ENCODE results near the gene NECTIN2.
"Not testable (repeated sequence)": the region's sequence is repeated elsewhere in the genome, so short reads cannot be mapped to it uniquely, and the experiment has no call there.

The NECTIN2 gene

GRCh38 chr19:44875666-44876451 lies 29.8 kb downstream of the NECTIN2 start:
- DNase-seq (ENCODE audit: low spot score) = no peak
- no peak for TF ChIP-seq CTCF (IDR thresholded peaks at IDR 0.05; ENCODE audit: extremely low read depth, insufficient read depth, missing control alignments)
- in situ Hi-C loops (cut with MboI; ENCODE audit: low pct_unique_long_range_greater_than_20kb, low sequenced_read_pairs, unreplicated experiment) = no loop called here

GRCh38 chr19:44876930-44877535 lies 30.9 kb downstream of the NECTIN2 start:
- TF ChIP-seq CTCF (IDR thresholded peaks at IDR 0.05; ENCODE audit: extremely low read depth, insufficient read depth, missing control alignments) = no peak
- in situ Hi-C loops (cut with MboI; ENCODE audit: low pct_unique_long_range_greater_than_20kb, low sequenced_read_pairs, unreplicated experiment) = no loop called here
- DNase-seq (ENCODE audit: low spot score) = no peak

- TF ChIP-seq CTCF (IDR thresholded peaks at IDR 0.05; ENCODE audit: extremely low read depth, insufficient read depth, missing control alignments) = no peak
- no peak for DNase-seq (ENCODE audit: low spot score)
- in situ Hi-C loops (cut with MboI; ENCODE audit: low pct_unique_long_range_greater_than_20kb, low sequenced_read_pairs, unreplicated experiment) = no loop called here
These were observed 32.2 kb downstream of the NECTIN2 start for GRCh38 chr19:44878120-44878865.

- in situ Hi-C loops (cut with MboI; ENCODE audit: low pct_unique_long_range_greater_than_20kb, low sequenced_read_pairs, unreplicated experiment) = no loop called here
- DNase-seq (ENCODE audit: low spot score) = no peak
- TF ChIP-seq CTCF (IDR thresholded peaks at IDR 0.05; ENCODE audit: extremely low read depth, insufficient read depth, missing control alignments) = no peak
These were observed 33.4 kb downstream of the NECTIN2 start for GRCh38 chr19:44879309-44880065.

- in situ Hi-C loops (cut with MboI; ENCODE audit: low pct_unique_long_range_greater_than_20kb, low sequenced_read_pairs, unreplicated experiment) = no loop called here
- DNase-seq (ENCODE audit: low spot score) = no peak
- no peak for TF ChIP-seq CTCF (IDR thresholded peaks at IDR 0.05; ENCODE audit: extremely low read depth, insufficient read depth, missing control alignments)
These were observed 36.0 kb downstream of the NECTIN2 start for GRCh38 chr19:44882063-44882462.

- DNase-seq (ENCODE audit: low spot score); in situ Hi-C loops (cut with MboI; ENCODE audit: low pct_unique_long_range_greater_than_20kb, low sequenced_read_pairs, unreplicated experiment): not testable (repeated sequence)
These were observed 36.7 kb downstream of the NECTIN2 start for GRCh38 chr19:44882619-44883397.

All from GM13977 (cell line).